IMR-90 (cell line): ENCODE measurements around the gene RAD21L1. TPM values are rescaled to one million over a fixed set of nuclear protein-coding genes. Genes with fewer than 3 reads are reported as not detected.

Experiments
- ATAC-seq: fragments of 200-7000 bp; cut with Tn5 transposase; 2 replicates; pipeline ENCODE4 v1.9.1; 2020; ENCODE audit warnings: low read depth, mild to moderate bottlenecking, moderate library complexity
- BruUV-seq: library from RNA; stranded (reverse); fragments of 400-500 nt; replicated peaks from 2 replicates; lab custom pipeline; 2021; lab: Mats Ljungman, UMichigan
- CTCF ChIA-PET: fragments of 300-600 bp; formaldehyde crosslinking; extraction: SDS; loops from one replicate; lab custom pipeline; 2021; ENCODE audit warnings: antibody characterized with exemption; lab: Yijun Ruan, JAX
- POLR2A ChIA-PET: fragments of 300-600 bp; sonication (Branson Sonifier 250); formaldehyde crosslinking; loops from one replicate; lab custom pipeline; 2022; ENCODE audit warnings: antibody characterized with exemption; ENCODE audit not compliant: unreplicated experiment; lab: Charles Lee
- DNase-seq: peaks from one replicate; pipeline ENCODE4 v3.0.0; 2013
- H2AFZ ChIP-seq: replicated peaks from 2 replicates; pipeline ENCODE3; 2013; ENCODE audit warnings: low read length, mild to moderate bottlenecking; ENCODE audit not compliant: poor library complexity
- H2AK5ac ChIP-seq: 2 replicates; pipeline ENCODE4 v1.6.1; 2013; ENCODE audit warnings: low read depth, low read length, inconsistent platforms
- H2AK9ac ChIP-seq: replicated peaks from 2 replicates; pipeline ENCODE3; 2013; ENCODE audit warnings: mild to moderate bottlenecking, low read depth, low read length, moderate library complexity; ENCODE audit not compliant: poor library complexity
- H2BK120ac ChIP-seq: 2 replicates; pipeline ENCODE4 v1.6.1; 2013; ENCODE audit warnings: low read depth, low read length, inconsistent platforms
- H2BK15ac ChIP-seq: 3 replicates; pipeline ENCODE4 v1.6.1; 2013; ENCODE audit warnings: low read depth, low read length, inconsistent platforms
- H2BK20ac ChIP-seq: 2 replicates; pipeline ENCODE4 v1.6.1; 2013; ENCODE audit warnings: low read depth, mild to moderate bottlenecking, inconsistent platforms, low read length, moderate library complexity
- H2BK5ac ChIP-seq: 2 replicates; pipeline ENCODE4 v1.6.1; 2013; ENCODE audit warnings: mild to moderate bottlenecking, low read depth, low read length, inconsistent platforms; ENCODE audit not compliant: poor library complexity, severe bottlenecking
- H3K14ac ChIP-seq: replicated peaks from 2 replicates; pipeline ENCODE4 v1.6.1; 2013; ENCODE audit warnings: low read depth, low read length, inconsistent platforms
- H3K18ac ChIP-seq: 2 replicates; pipeline ENCODE4 v1.6.1; 2013; ENCODE audit warnings: low read depth, low read length, control low read depth
- H3K23ac ChIP-seq: 2 replicates; pipeline ENCODE4 v1.6.1; 2013; ENCODE audit warnings: low read depth, low read length, inconsistent platforms
- H3K27ac ChIP-seq: 2 replicates; pipeline ENCODE4 v1.5.1; 2013; ENCODE audit warnings: mild to moderate bottlenecking, control low read depth, low read length; ENCODE audit not compliant: insufficient read depth
- H3K27me3 ChIP-seq: 2 replicates; pipeline ENCODE4 v1.6.1; 2013; ENCODE audit warnings: low read length; ENCODE audit not compliant: control insufficient read depth, insufficient read depth
- H3K36me3 ChIP-seq: 2 replicates; pipeline ENCODE4 v1.6.1; 2013; ENCODE audit warnings: low read length, mixed read lengths; ENCODE audit not compliant: control insufficient read depth, insufficient read depth
- H3K4ac ChIP-seq: 2 replicates; pipeline ENCODE4 v1.6.1; 2013; ENCODE audit warnings: low read depth, low read length, inconsistent platforms
- H3K4me1 ChIP-seq: 2 replicates; pipeline ENCODE4 v1.6.1; 2013; ENCODE audit warnings: low read length, mixed read lengths; ENCODE audit not compliant: control insufficient read depth, insufficient read depth
- H3K4me2 ChIP-seq: 2 replicates; pipeline ENCODE4 v1.6.1; 2013; ENCODE audit warnings: low read depth, mild to moderate bottlenecking, control low read depth, low read length, moderate library complexity
- H3K4me3 ChIP-seq: 2 replicates; pipeline ENCODE4 v1.5.1; 2013; ENCODE audit warnings: low read depth, mild to moderate bottlenecking, control low read depth, low read length, moderate library complexity; ENCODE audit not compliant: insufficient read depth
- H3K56ac ChIP-seq: 2 replicates; pipeline ENCODE4 v1.6.1; 2013; ENCODE audit warnings: low read length, inconsistent platforms; ENCODE audit not compliant: insufficient read depth; ENCODE audit errors: extremely low read depth
- H3K79me1 ChIP-seq, 2 experiments: 2 replicates each; pipeline ENCODE4 v1.6.1; 2013; ENCODE audit warnings: low read length in 2 of 2, inconsistent platforms in 1 of 2, low read depth in 1 of 2
- H3K9ac ChIP-seq: 2 replicates; pipeline ENCODE4 v1.6.1; 2013; ENCODE audit warnings: low read depth, low read length, control low read depth
- H3K9me1 ChIP-seq: 2 replicates; pipeline ENCODE4 v1.6.1; 2013; ENCODE audit warnings: low read length, inconsistent platforms; ENCODE audit not compliant: insufficient read depth
- H3K9me3 ChIP-seq: 2 replicates; pipeline ENCODE4 v1.6.1; 2013; ENCODE audit warnings: low read length; ENCODE audit not compliant: control insufficient read depth, insufficient read depth
- H4K20me1 ChIP-seq: 2 replicates; pipeline ENCODE4 v1.6.1; 2013; ENCODE audit warnings: low read length, inconsistent platforms; ENCODE audit not compliant: insufficient read depth
- H4K5ac ChIP-seq: 2 replicates; pipeline ENCODE4 v1.6.1; 2013; ENCODE audit warnings: mild to moderate bottlenecking, low read depth, low read length, control low read depth
- H4K8ac ChIP-seq, 2 experiments: 2 replicates each; pipeline ENCODE4 v1.6.1; 2013; ENCODE audit warnings: low read depth in 2 of 2, low read length in 2 of 2, control low read depth in 1 of 2, inconsistent platforms in 1 of 2
- H4K91ac ChIP-seq: 2 replicates; pipeline ENCODE4 v1.6.1; 2013; ENCODE audit warnings: low read depth, low read length, inconsistent platforms; ENCODE audit not compliant: insufficient read depth
- BHLHE40 ChIP-seq: fragments of 150-350 bp; IDR thresholded peaks from 2 replicates; pipeline ENCODE4 v1.6.1; 2016; ENCODE audit warnings: mild to moderate bottlenecking, low read depth, low read length
- CHD1 ChIP-seq: IDR thresholded peaks from 2 replicates; pipeline ENCODE4 v1.6.1; 2012; ENCODE audit warnings: low read depth, low read length, improper control_type of control experiment
- CTCF ChIP-seq: conservative IDR thresholded peaks from 2 replicates; pipeline ENCODE4 v1.5.1; 2012; ENCODE audit warnings: mild to moderate bottlenecking, low read depth, low read length, improper control_type of control experiment
- MAFK ChIP-seq: IDR thresholded peaks from 2 replicates; pipeline ENCODE4 v1.6.1; 2012; ENCODE audit warnings: low read depth, low read length, improper control_type of control experiment
- POLR2A ChIP-seq: IDR thresholded peaks from 2 replicates; pipeline ENCODE4 v1.6.1; 2012; ENCODE audit warnings: mild to moderate bottlenecking, low read depth, low read length
- RAD21 ChIP-seq: IDR thresholded peaks from 2 replicates; pipeline ENCODE4 v1.6.1; 2012; ENCODE audit warnings: low read length, improper control_type of control experiment
- RFX5 ChIP-seq: IDR thresholded peaks from 2 replicates; pipeline ENCODE4 v1.8.0; 2012; ENCODE audit warnings: low read depth, mild to moderate bottlenecking, low read length, moderate library complexity
- SMC3 ChIP-seq: fragments of 150-350 bp; IDR thresholded peaks from 2 replicates; pipeline ENCODE4 v1.6.1; 2016; ENCODE audit warnings: low read depth, mild to moderate bottlenecking, antibody characterized with exemption, low read length, moderate library complexity
- USF2 ChIP-seq: fragments of 150-350 bp; IDR thresholded peaks from 2 replicates; pipeline ENCODE4 v1.6.1; 2017; ENCODE audit warnings: mild to moderate bottlenecking, antibody characterized with exemption, low read length, low read depth
- WGBS, 2 experiments: methylation state at CpG; one replicate each; pipeline versions ENCODE4 v1.1.5 to v1.1.7; 2013; ENCODE audit warnings: missing lambda C conversion rate in 2 of 2; ENCODE audit not compliant: insufficient read length in 1 of 2; ENCODE audit errors: extremely low coverage in 2 of 2; 5-methylcytosine and 5-hydroxymethylcytosine counted together
- dilution Hi-C: fragments of 300-500 bp; cut with HindIII; formaldehyde crosslinking; loops from one replicate; pipeline ENCODE4 v1.14.3; 2018; ENCODE audit warnings: low sequenced_read_pairs; ENCODE audit not compliant: unreplicated experiment
- in situ Hi-C: fragments of 300-500 bp; cut with MboI; formaldehyde crosslinking; loops from 3 replicates; pipeline ENCODE4 v1.14.3; 2019; ENCODE audit warnings: low sequenced_read_pairs, inconsistent platforms, mixed read lengths
- intact Hi-C: fragments of 100-400 bp; cut with micrococcal nuclease; formaldehyde crosslinking; loops from 2 replicates; pipeline ENCODE4 v1.10.0; 2022
- polyA plus RNA-seq, 3 experiments: library from polyadenylated mRNA; depleted of rRNA; stranded (reverse); fragments of >200 nt; gene quantifications; 2 replicates each; pipeline ENCODE4 v1.2.3, GENCODE V29; 2012; ENCODE audit warnings: low replicate concordance in 1 of 3
- total RNA-seq: library from RNA; depleted of rRNA; stranded (reverse); fragments of >200 nt; gene quantifications from 2 replicates; pipeline ENCODE4 v1.2.3, GENCODE V29; 2012

Gene RAD21L1
- total and polyA plus RNA-seq, 2 of the 4 experiments (the other 2 are of a cell fraction): not detected

GRCh38 chr20:1185790-1186334 lies 40.0 kb upstream of the RAD21L1 start:
- H2BK15ac ChIP-seq: no peak overlapping the region
- BruUV-seq: no TSS peak
- no peak overlapping the region for H4K91ac ChIP-seq
- H3K36me3 ChIP-seq: no peaks in the 10 kb centered on the region
- no peak overlapping the region; the same call in 1 of the 2 replicates for H3K4me2 ChIP-seq
- no peak overlapping the region for H3K56ac ChIP-seq
- WGBS, 2 experiments: 8% methylated on average over 4 of the region's 20 CpGs; no CpG with 5 or more reads in 1 of the 2 experiments
- peak; percentile 26 for DNase-seq
- peak overlapping the region; percentile 51 for H2AFZ ChIP-seq
- no peak overlapping the region for H3K4me3 ChIP-seq
- ATAC-seq: peak; percentile 81
- in situ Hi-C loops (no loop called here), dilution Hi-C loops (no loop called here), intact Hi-C loops (no loop called here)
- peaks cover 3% of the 10 kb centered on the region; the same call in 1 of the 2 replicates for H3K9me1 ChIP-seq
- H3K4ac ChIP-seq: no peak overlapping the region
- no peak overlapping the region for H2BK5ac ChIP-seq
- H3K23ac ChIP-seq: no peak overlapping the region
- H4K20me1 ChIP-seq: no peaks in the 10 kb centered on the region; the same call in 1 of the 2 replicates
- H4K5ac ChIP-seq: no peak overlapping the region
- no peak overlapping the region for H3K27ac ChIP-seq
- H3K4me1 ChIP-seq: no peaks in the 10 kb centered on the region
- H3K9me3 ChIP-seq: no peaks in the 10 kb centered on the region
- no peak overlapping the region for H3K18ac ChIP-seq
- H2BK120ac ChIP-seq: no peak overlapping the region
- no peak overlapping the region for H2AK5ac ChIP-seq
- POLR2A ChIA-PET: no interaction called here
- H3K79me1 ChIP-seq: no peaks in the 10 kb centered on the region
- H2AK9ac ChIP-seq: peak overlapping the region; percentile 28
- H3K9ac ChIP-seq: no peak overlapping the region
- TF ChIP-seq BHLHE40: no peak
- peak; percentile 62 for TF ChIP-seq CTCF
- TF ChIP-seq MAFK: no peak
- peak; percentile 41 for TF ChIP-seq RAD21
- no peak for TF ChIP-seq USF2
- no peak for TF ChIP-seq RFX5
- TF ChIP-seq CHD1: no peak
- no peak for TF ChIP-seq POLR2A
- TF ChIP-seq SMC3: no peak
- H4K8ac ChIP-seq: no peak overlapping the region
- CTCF ChIA-PET: interaction anchor here (0.8 kb wide), 1 partner anchor 35 kb away, joined by 3 read pairs; no protein-coding TSS in a partner anchor
- peaks cover 54% of the 10 kb centered on the region for H3K27me3 ChIP-seq
- no peak overlapping the region for H2BK20ac ChIP-seq
- no peak overlapping the region for H3K14ac ChIP-seq
